Thymus (tissue), 11 donors: Measurements from ENCODE around the gene FGD4. TPM values are rescaled to one million over a fixed set of nuclear protein-coding genes. Genes with fewer than 3 reads are reported as not detected.

Experiments
- DNase-seq, 9 donors: peaks; one replicate each; pipeline ENCODE4 v3.0.0-alpha.2; 2013; ENCODE audit warnings: low spot score in 9 of 9, low read depth in 6 of 9, missing footprints in 1 of 9
- H3K27ac ChIP-seq, 2 donors: one replicate each; pipeline ENCODE4 v1.5.1; 2013; ENCODE audit warnings: control low read depth in 1 of 2, low read depth in 1 of 2, low read length in 1 of 2, mild to moderate bottlenecking in 1 of 2, moderate library complexity in 1 of 2
- H3K27me3 ChIP-seq, 2 donors: one replicate each; pipeline ENCODE4 v1.5.1; 2013; ENCODE audit warnings: low read length in 1 of 2; ENCODE audit not compliant: control insufficient read depth in 2 of 2, insufficient read depth in 1 of 2
- H3K36me3 ChIP-seq, 2 donors: one replicate each; pipeline ENCODE4 v1.5.1; 2013; ENCODE audit warnings: low read length in 1 of 2, mild to moderate bottlenecking in 1 of 2, moderate library complexity in 1 of 2; ENCODE audit not compliant: control insufficient read depth in 2 of 2, insufficient read depth in 2 of 2
- H3K4me1 ChIP-seq, 2 donors: one replicate each; pipeline ENCODE4 v1.5.1; 2013; ENCODE audit warnings: low read length in 2 of 2; ENCODE audit not compliant: control insufficient read depth in 2 of 2, insufficient read depth in 2 of 2
- H3K4me3 ChIP-seq, 2 donors: one replicate each; pipeline ENCODE4 v1.5.1; 2013; ENCODE audit warnings: low read length in 2 of 2, control low read depth in 1 of 2, mild to moderate bottlenecking in 1 of 2
- H3K9me3 ChIP-seq, 2 donors: one replicate each; pipeline ENCODE4 v1.5.1; 2013; ENCODE audit warnings: low read length in 1 of 2, mild to moderate bottlenecking in 1 of 2; ENCODE audit not compliant: control insufficient read depth in 2 of 2, insufficient read depth in 1 of 2
- whole genome bisulfite sequencing: extraction: QIAGEN DNeasy Blood & Tissue Kit; methylation state at CpG from one replicate; pipeline ENCODE4 v1.1.7; 2013; 5-methylcytosine and 5-hydroxymethylcytosine counted together
- polyA plus RNA-seq: library from polyadenylated mRNA; stranded (reverse); fragments of 200-250 nt; gene quantifications from one replicate; pipeline ENCODE4 v1.2.3, GENCODE V29; 2013
- total RNA-seq: library from RNA; stranded (reverse); fragments of 120-200 nt; gene quantifications from one replicate; pipeline ENCODE4 v1.2.4, GENCODE V29; 2013
- donor health status: healthy.

Gene FGD4
- total and polyA plus RNA-seq, 2 donors, result 3.3 to 3.6 TPM

DNA sequence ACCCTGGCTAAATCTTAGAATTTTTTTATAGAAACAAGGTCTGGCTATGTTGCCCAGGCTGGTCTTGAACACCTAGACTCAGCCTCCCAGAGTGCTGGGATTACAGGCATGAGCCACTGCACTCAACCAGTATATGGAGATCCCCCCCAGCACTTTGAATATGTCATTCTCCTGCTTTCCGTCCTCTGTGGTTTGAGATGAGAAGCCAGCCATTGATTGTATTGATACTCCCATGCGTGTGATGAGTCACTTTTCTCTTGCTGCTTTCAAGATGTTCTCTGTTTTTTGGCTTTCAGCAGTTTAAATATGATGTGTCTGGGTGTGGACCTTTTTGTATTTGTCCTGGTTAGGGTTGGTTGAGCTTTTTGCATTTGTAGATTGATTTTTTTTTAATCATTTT, 204.5 kb downstream of the FGD4 start:
- Histone ChIP-seq H3K4me1 (no peaks in the 10 kb centered on the region), H3K4me3 (no peak overlapping the region), H3K27me3 (no peaks in the 10 kb centered on the region), H3K9me3 (no peaks in the 10 kb centered on the region), H3K27ac (no peak overlapping the region), H3K36me3 (peaks cover 0 to 2% of the 10 kb centered on the region in 2 donors)
- 90% methylated on average over 2 of the region's 2 CpGs for WGBS
- no peak for DNase-seq

DNA sequence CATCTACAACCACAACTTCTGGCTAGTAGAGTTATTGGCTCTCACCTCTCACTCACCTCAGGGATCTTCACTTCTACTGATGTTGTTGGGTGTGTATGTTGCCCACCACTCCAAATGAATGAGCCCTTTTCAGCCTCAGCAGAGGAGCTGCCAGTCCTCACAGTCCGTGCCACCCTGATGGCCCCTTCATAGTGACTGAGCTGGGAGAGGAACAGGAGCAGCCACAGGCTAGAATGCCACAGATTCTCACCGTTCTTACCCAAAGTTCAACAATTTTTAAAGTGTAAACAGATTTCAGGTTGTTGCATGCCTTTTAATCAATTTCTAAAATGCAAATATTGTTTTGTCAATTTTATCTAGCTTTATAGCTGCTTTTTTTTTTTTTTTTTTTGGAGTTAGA, 205.2 kb downstream of the FGD4 start:
- H3K4me3 ChIP-seq, result no peak overlapping the region
- H3K9me3 ChIP-seq, result no peaks in the 10 kb centered on the region
- no peaks in the 10 kb centered on the region for H3K27me3 ChIP-seq
- H3K4me1 ChIP-seq, result no peaks in the 10 kb centered on the region
- H3K36me3 ChIP-seq, result peaks cover 0 to 2% of the 10 kb centered on the region in 2 donors
- WGBS, result 71% methylated on average over 2 of the region's 2 CpGs
- DNase-seq, result no peak
- H3K27ac ChIP-seq, result no peak overlapping the region

DNA sequence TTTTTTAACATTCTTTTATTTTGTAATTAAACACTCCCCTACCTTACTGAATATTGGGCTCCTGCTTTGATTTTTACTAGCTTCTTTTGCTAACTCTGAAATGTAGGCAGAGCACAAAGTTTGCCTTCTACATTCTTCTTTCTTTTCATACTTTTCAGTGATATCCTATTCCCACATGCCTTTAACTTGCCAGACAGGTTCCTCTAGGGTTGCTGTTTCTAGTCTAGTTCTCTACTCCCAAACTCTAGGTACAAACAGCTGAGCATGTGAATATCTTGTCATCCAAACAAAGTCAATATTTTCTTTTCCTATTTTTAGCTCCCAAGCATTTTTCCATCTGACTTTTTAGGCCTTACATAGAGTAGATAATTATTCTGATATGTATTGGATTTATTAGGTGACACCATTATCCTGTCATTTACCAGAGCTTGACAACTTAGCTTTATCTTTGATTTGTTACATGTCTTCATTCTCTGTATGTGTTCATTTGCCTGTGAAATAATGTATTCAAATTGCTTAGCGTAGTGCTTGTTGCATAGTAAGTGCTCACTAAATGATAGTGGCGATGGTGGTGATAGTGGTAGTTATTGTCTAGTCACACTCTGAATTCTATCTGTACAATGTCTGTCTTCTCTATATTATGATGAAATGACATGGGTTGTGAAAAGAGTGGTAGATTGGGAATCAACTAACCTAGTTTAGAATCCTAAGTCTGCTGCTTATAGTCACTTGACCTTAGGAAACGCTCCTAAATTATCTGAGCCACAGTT, 206.2 kb downstream of the FGD4 start:
- H3K27me3 ChIP-seq, result no peaks in the 10 kb centered on the region
- 98% methylated on average over 3 of the region's 3 CpGs for WGBS
- no peaks in the 10 kb centered on the region for H3K9me3 ChIP-seq
- no peaks in the 10 kb centered on the region for H3K4me1 ChIP-seq
- H3K27ac ChIP-seq, result no peak overlapping the region
- DNase-seq, result no peak
- peaks cover 0 to 2% of the 10 kb centered on the region in 2 donors for H3K36me3 ChIP-seq
- H3K4me3 ChIP-seq, result no peak overlapping the region

DNA sequence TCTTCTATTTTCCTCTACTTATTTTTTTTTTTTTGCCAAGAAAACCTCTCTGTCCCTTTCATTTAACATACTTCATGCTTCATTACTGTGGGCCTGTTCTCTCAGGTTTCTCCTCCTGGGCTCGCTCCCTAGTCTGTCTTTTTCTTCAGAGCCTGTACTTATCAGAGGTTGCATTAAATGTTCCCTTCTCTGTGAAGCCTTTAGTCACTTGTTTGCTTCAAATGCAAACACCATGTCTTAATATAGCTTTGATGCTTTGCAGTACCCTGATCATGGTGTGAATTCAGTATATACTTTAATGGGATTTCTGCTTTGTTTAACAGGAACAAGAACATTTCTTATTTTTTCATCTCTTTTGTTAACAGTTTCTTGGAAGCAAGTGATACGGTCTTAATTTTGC, 207.1 kb downstream of the FGD4 start:
- H3K4me1 ChIP-seq, result no peaks in the 10 kb centered on the region
- no peaks in the 10 kb centered on the region for H3K9me3 ChIP-seq
- H3K27ac ChIP-seq, result no peak overlapping the region
- no peak overlapping the region for H3K4me3 ChIP-seq
- 94% methylated on average over 2 of the region's 2 CpGs for WGBS
- DNase-seq, result no peak
- peaks cover 0 to 2% of the 10 kb centered on the region in 2 donors for H3K36me3 ChIP-seq
- H3K27me3 ChIP-seq, result no peaks in the 10 kb centered on the region

DNA sequence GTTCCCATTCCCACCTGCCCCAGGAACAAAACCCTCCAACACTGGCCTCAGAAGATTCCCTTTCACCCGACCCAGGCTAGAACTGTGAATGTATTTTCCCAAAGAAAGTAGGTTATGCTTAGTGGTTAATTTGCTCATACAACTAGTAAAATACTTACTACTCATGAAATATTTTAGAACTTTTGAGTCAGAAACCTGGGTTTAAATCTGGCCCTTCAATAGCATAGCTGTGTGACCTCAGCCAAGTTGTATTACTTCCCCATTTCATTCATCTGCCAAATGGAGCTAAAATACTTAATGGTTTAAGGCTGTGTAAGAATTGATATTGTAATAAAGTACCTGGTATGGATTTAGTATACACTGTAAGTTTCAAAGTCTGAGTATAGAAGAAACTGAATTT, 210.6 kb downstream of the FGD4 start:
- no peak overlapping the region for H3K4me3 ChIP-seq
- H3K36me3 ChIP-seq, result no peaks in the 10 kb centered on the region
- 93% methylated on average over 1 of the region's 1 CpG for WGBS
- H3K4me1 ChIP-seq, result no peaks in the 10 kb centered on the region
- no peak overlapping the region for H3K27ac ChIP-seq
- DNase-seq, result no peak
- H3K27me3 ChIP-seq, result no peaks in the 10 kb centered on the region
- H3K9me3 ChIP-seq, result no peaks in the 10 kb centered on the region

DNA sequence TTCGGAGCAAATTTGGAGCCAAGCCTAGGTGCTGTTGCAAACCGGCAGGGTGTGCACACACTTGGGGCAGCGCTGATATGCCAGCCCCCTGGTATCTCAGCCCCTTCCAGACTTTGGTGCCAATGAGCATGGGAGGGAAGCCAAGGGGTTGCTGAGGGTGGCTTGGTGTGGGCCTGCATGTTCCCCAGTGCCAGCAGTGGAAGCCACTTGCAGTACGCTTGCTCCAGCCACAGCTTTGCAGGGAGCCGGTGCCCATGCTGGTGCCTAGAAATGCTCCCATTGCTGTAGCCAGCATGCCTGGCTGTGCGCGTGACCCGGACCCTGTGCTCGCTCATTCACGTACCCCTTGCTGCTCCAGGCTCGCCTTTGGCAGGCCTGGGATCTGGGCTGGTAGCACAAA, 212.6 kb downstream of the FGD4 start:
- no peaks in the 10 kb centered on the region for H3K27me3 ChIP-seq
- 98% methylated on average over 11 of the region's 11 CpGs for WGBS
- H3K36me3 ChIP-seq, result no peaks in the 10 kb centered on the region
- H3K4me1 ChIP-seq, result no peaks in the 10 kb centered on the region
- H3K27ac ChIP-seq, result no peak overlapping the region
- no peak for DNase-seq
- H3K4me3 ChIP-seq, result no peak overlapping the region
- no peaks in the 10 kb centered on the region for H3K9me3 ChIP-seq

DNA sequence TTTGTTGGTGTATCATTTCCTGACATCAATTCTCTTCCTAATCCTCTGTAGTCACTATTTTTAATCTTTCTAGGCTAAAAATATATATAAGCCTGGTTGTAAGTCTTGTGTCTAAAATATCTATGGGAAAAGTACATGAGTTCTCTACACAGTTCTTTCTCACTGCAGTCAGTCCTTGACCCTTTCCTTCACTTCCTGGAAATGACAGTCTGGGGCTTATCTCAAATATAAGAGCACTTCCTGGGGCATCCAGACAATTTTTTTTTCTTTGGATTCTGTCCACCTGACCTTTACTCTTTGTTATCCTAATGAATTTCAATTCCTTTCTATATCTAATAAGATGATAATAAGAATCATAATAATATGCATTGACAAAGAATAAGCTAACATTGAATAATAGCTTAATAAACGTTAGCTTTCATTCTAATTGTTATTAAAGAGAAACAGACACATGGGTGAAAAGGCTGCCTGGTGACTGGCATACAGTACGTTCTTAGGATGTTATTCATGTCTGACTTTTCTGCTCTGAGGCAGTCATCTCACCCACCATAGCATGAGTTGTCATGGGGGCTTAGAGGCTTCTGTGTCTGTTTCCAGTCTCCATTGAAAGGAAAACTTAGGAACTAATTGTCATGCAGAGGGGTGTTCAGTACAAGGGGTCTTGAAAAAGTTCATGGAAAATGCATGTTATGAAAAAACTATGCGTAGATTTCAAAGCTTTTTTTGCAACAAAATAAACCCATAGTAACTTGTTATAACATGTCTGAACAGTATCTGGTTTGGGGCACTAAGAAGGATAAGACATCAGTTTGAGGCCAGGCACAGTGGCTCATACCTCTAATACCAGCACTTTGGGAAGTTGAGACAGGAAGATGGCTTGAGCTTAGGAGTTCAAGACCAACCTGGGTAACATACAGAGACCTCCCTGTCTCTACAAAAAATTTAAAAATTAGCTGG, 213.6 kb downstream of the FGD4 start:
- no peaks in the 10 kb centered on the region for H3K4me1 ChIP-seq
- WGBS, result 97% methylated on average over 3 of the region's 3 CpGs
- no peak overlapping the region for H3K27ac ChIP-seq

DNA sequence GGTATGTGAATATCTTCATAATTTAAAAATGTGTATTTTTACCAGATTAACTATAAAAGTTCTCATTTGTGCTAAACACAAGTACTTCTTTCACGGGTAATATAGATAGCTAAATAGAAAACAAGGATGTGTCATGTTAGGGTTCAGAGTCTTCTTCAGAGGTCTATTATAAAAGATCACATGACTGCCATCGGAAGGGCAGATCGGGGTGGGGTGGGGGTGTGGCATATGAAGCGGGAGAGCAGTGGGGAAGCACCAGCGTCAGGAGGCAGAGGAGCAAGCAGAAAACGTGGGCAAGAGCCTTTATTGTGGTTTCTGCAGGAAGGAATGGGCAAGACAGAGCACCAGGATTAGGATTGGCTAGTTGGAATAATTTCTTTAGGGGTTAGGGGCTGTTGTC, 216.1 kb downstream of the FGD4 start:
- Histone ChIP-seq H3K27me3 (no peaks in the 10 kb centered on the region), H3K9me3 (no peaks in the 10 kb centered on the region), H3K36me3 (no peaks in the 10 kb centered on the region), H3K4me1 (no peaks in the 10 kb centered on the region), H3K27ac (no peak overlapping the region), H3K4me3 (no peak overlapping the region)
- no peak for DNase-seq
- 76% methylated on average over 6 of the region's 6 CpGs for WGBS

More for the DNA sequence above, 213.6 kb downstream of the FGD4 start:
- Histone ChIP-seq H3K36me3 (no peaks in the 10 kb centered on the region), H3K9me3 (no peaks in the 10 kb centered on the region), H3K27me3 (no peaks in the 10 kb centered on the region), H3K4me3 (no peak overlapping the region)
- no peak for DNase-seq

DNA sequence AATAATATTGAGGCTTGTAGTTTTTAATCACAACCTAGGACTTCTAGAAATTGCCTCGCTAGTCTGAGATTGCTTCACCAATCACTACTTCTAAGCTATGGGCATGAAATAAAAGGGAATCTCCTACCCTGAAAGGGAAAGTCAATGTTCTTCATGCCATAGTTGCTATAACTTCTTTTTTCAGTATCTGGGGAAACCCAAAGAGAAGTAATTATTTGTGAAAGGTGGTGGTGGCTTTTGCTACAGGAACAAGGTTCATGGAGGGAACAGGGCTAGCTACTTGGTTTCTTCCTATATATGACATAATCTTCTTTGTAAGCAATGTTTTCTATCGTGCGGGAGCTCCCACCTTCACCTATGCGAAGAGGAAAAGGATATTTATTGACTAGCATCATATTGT, 218.2 kb downstream of the FGD4 start:
- 94% methylated on average over 4 of the region's 4 CpGs for WGBS
- no peak overlapping the region for H3K4me3 ChIP-seq
- H3K27ac ChIP-seq, result no peak overlapping the region
- no peak for DNase-seq
- H3K36me3 ChIP-seq, result no peaks in the 10 kb centered on the region
- no peaks in the 10 kb centered on the region for H3K9me3 ChIP-seq
- H3K4me1 ChIP-seq, result no peaks in the 10 kb centered on the region
- no peaks in the 10 kb centered on the region for H3K27me3 ChIP-seq
